Measurements from ENCODE around the gene CMTM4.

CMTM4 gene

DNA sequence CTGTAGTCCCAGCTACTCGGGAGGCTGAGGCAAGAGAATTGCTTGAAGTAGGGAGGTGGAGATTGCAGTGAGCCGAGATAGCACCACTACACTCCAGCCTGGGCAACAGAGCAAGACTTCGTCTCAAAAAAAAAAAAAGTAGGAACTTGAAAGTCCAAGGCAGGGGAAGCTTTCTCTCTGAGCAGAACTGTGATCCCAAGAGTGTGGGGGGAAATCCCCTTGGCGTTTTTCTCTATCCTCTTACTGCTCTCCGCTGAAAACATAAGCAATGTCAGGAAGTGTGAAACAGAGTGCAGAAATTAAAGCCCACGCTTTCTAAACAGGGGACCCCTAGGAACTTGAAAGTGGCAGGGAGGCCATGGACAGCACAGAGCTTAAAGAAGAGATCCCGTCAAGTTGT lies 101.8 kb downstream of the CMTM4 start:
- H3K9me3 ChIP-seq (ENCODE audit: insufficient read depth, low read length, severe bottlenecking) = no peaks in the 10 kb centered on the region
- no peak overlapping the region for H3K4me3 ChIP-seq (ENCODE audit: low read depth in 1 of 2, low read length in 2 of 2)
- no peak overlapping the region for H3K9ac ChIP-seq (ENCODE audit: low read depth, low read length)
- no peaks in the 10 kb centered on the region for H3K79me2 ChIP-seq (ENCODE audit: insufficient read depth, low read length)
- no peak for DNase-seq
- H3K4me1 ChIP-seq (ENCODE audit: insufficient read depth, low read length) = peaks cover 11% of the 10 kb centered on the region
- H3K27ac ChIP-seq (ENCODE audit: low read length) = no peak overlapping the region
- TF ChIP-seq, protein P1, sequence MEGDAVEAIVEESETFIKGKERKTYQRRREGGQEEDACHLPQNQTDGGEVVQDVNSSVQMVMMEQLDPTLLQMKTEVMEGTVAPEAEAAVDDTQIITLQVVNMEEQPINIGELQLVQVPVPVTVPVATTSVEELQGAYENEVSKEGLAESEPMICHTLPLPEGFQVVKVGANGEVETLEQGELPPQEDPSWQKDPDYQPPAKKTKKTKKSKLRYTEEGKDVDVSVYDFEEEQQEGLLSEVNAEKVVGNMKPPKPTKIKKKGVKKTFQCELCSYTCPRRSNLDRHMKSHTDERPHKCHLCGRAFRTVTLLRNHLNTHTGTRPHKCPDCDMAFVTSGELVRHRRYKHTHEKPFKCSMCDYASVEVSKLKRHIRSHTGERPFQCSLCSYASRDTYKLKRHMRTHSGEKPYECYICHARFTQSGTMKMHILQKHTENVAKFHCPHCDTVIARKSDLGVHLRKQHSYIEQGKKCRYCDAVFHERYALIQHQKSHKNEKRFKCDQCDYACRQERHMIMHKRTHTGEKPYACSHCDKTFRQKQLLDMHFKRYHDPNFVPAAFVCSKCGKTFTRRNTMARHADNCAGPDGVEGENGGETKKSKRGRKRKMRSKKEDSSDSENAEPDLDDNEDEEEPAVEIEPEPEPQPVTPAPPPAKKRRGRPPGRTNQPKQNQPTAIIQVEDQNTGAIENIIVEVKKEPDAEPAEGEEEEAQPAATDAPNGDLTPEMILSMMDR (IDR thresholded peaks at IDR 0.05; ENCODE audit: borderline replicate concordance, extremely low read depth, low read length, poor library complexity, severe bottlenecking) = no peak
- H3K4me2 ChIP-seq (ENCODE audit: insufficient read depth, low read length) = no peak overlapping the region
- H4K20me1 ChIP-seq (ENCODE audit: insufficient read depth, low read length) = no peaks in the 10 kb centered on the region
- no peaks in the 10 kb centered on the region for H3K36me3 ChIP-seq (ENCODE audit: insufficient read depth, low read length)
- H3K27me3 ChIP-seq (ENCODE audit: insufficient read depth, low read length, poor library complexity) = no peaks in the 10 kb centered on the region
- no peak for ATAC-seq (ENCODE audit: insufficient read depth, low read depth)
- no peak overlapping the region for H2AFZ ChIP-seq (ENCODE audit: low read depth, low read length)

DNA sequence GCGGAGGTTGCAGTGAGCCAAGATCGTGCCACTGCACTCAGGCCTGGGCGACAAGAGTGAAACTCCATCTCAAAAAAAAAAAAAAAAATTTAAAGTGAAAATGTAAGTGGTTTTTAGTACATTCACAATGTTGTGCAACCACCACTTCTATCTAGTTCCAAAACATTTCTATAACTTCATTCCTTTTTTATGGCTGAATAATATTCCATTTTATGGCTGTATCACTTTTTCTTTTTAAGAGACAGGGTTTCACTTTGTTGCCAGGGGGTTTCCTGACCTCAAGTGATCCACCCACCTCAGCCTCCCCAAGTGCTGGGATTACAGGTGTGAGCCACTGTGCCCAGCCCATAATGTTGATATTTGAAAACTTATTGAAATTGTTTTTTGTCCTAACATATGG lies 103.7 kb downstream of the CMTM4 start:
- H3K4me2 ChIP-seq (ENCODE audit: insufficient read depth, low read length) = no peak overlapping the region
- DNase-seq (no peak), ATAC-seq (ENCODE audit: insufficient read depth, low read depth) (no peak)
- no peaks in the 10 kb centered on the region for H4K20me1 ChIP-seq (ENCODE audit: insufficient read depth, low read length)
- H3K27ac ChIP-seq (ENCODE audit: low read length) = no peak overlapping the region
- H3K9ac ChIP-seq (ENCODE audit: low read depth, low read length) = no peak overlapping the region
- TF ChIP-seq EZH2 (IDR thresholded peaks at IDR 0.05; ENCODE audit: borderline replicate concordance, low read depth, low read length, severe bottlenecking) = no peak
- TF ChIP-seq, protein P1 (IDR thresholded peaks at IDR 0.05; ENCODE audit: borderline replicate concordance, extremely low read depth, low read length, poor library complexity, severe bottlenecking) = no peak
- no peaks in the 10 kb centered on the region for H3K36me3 ChIP-seq (ENCODE audit: insufficient read depth, low read length)
- H3K79me2 ChIP-seq (ENCODE audit: insufficient read depth, low read length) = no peaks in the 10 kb centered on the region
- no peak overlapping the region for H2AFZ ChIP-seq (ENCODE audit: low read depth, low read length)
- no peaks in the 10 kb centered on the region for H3K9me3 ChIP-seq (ENCODE audit: insufficient read depth, low read length, severe bottlenecking)
- H3K4me3 ChIP-seq (ENCODE audit: low read depth in 1 of 2, low read length in 2 of 2) = no peak overlapping the region
- peaks cover 19% of the 10 kb centered on the region for H3K4me1 ChIP-seq (ENCODE audit: insufficient read depth, low read length)
- H3K27me3 ChIP-seq (ENCODE audit: insufficient read depth, low read length, poor library complexity) = no peaks in the 10 kb centered on the region

DNA sequence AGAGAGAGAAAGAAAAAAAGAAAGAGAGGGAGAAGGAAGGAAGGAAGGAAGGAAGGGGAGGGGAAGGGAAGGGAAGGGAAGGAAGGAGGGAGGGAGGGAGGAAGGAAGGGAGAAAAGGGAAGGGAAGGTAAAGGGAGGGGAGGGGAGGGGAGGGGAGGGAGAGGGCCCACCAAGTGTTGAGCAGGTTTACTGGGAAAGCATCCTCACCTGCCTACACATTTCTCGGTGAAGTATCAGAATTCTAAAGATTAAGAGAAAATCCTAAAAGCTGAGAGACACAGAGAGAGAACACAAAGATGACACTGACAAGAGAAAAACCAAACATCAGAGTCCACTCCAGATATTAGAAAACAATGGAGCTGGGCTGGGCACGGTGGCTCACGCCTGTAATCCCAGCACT lies 104.3 kb downstream of the CMTM4 start:
- Histone ChIP-seq H3K4me2 (ENCODE audit: insufficient read depth, low read length) (no peak overlapping the region), H3K4me1 (ENCODE audit: insufficient read depth, low read length) (peaks cover 19% of the 10 kb centered on the region)
- TF ChIP-seq, protein P1 (IDR thresholded peaks at IDR 0.05; ENCODE audit: borderline replicate concordance, extremely low read depth, low read length, poor library complexity, severe bottlenecking) = no peak
- no peak for TF ChIP-seq EZH2 (IDR thresholded peaks at IDR 0.05; ENCODE audit: borderline replicate concordance, low read depth, low read length, severe bottlenecking)

DNA sequence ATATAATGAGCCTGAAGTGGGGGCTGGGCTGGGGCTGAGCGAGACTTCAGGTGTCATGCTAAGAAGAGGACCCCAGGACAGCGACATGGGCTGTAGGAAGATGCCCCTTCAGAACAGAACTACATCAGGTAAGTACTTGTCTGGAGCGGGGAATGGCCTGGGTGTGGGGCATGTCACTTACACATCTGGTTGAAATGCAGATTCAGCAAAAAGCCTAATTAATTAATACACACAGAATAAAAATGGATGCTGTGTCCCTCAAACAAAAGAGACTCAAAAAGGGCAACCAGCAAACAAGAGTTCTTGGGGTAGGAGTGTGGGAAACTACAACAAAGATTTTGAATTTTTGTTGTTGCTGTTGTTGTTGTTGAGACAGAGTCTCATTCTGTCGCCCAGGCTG lies 105.5 kb downstream of the CMTM4 start:
- no peak overlapping the region for H2AFZ ChIP-seq (ENCODE audit: low read depth, low read length)
- H3K27me3 ChIP-seq (ENCODE audit: insufficient read depth, low read length, poor library complexity) = no peaks in the 10 kb centered on the region
- no peak for DNase-seq
- peak overlapping the region; percentile 57 for H3K4me2 ChIP-seq (ENCODE audit: insufficient read depth, low read length)
- TF ChIP-seq EZH2 (IDR thresholded peaks at IDR 0.05; ENCODE audit: borderline replicate concordance, low read depth, low read length, severe bottlenecking) = no peak
- TF ChIP-seq, protein P1 (IDR thresholded peaks at IDR 0.05; ENCODE audit: borderline replicate concordance, extremely low read depth, low read length, poor library complexity, severe bottlenecking) = no peak
- no peaks in the 10 kb centered on the region for H4K20me1 ChIP-seq (ENCODE audit: insufficient read depth, low read length)
- no peak for ATAC-seq (ENCODE audit: insufficient read depth, low read depth)
- H3K27ac ChIP-seq (ENCODE audit: low read length) = no peak overlapping the region
- no peak overlapping the region for H3K9ac ChIP-seq (ENCODE audit: low read depth, low read length)
- H3K4me1 ChIP-seq (ENCODE audit: insufficient read depth, low read length) = peaks cover 19% of the 10 kb centered on the region
- no peak overlapping the region for H3K4me3 ChIP-seq (ENCODE audit: low read depth in 1 of 2, low read length in 2 of 2)
- H3K9me3 ChIP-seq (ENCODE audit: insufficient read depth, low read length, severe bottlenecking) = no peaks in the 10 kb centered on the region
- H3K79me2 ChIP-seq (ENCODE audit: insufficient read depth, low read length) = no peaks in the 10 kb centered on the region
- no peaks in the 10 kb centered on the region for H3K36me3 ChIP-seq (ENCODE audit: insufficient read depth, low read length)

More for the DNA sequence above, 104.3 kb downstream of the CMTM4 start:
- DNase-seq (no peak), ATAC-seq (ENCODE audit: insufficient read depth, low read depth) (no peak)
- Histone ChIP-seq H2AFZ (ENCODE audit: low read depth, low read length) (no peak overlapping the region), H3K36me3 (ENCODE audit: insufficient read depth, low read length) (no peaks in the 10 kb centered on the region), H3K9ac (ENCODE audit: low read depth, low read length) (no peak overlapping the region), H3K79me2 (ENCODE audit: insufficient read depth, low read length) (no peaks in the 10 kb centered on the region), H4K20me1 (ENCODE audit: insufficient read depth, low read length) (no peaks in the 10 kb centered on the region), H3K4me3 (ENCODE audit: low read depth in 1 of 2, low read length in 2 of 2) (no peak overlapping the region), H3K27me3 (ENCODE audit: insufficient read depth, low read length, poor library complexity) (no peaks in the 10 kb centered on the region), H3K27ac (ENCODE audit: low read length) (no peak overlapping the region), H3K9me3 (ENCODE audit: insufficient read depth, low read length, severe bottlenecking) (no peaks in the 10 kb centered on the region)

All from DND-41 (cell line).